Erythroblast (primary cell): ENCODE results near the gene HTR5A.

ENCODE experiments used
- GATA1 ChIP-seq: IDR thresholded peaks from 2 replicates; pipeline ENCODE4 v1.6.1; 2011; ENCODE audit warnings: low read depth, mild to moderate bottlenecking, control low read depth, low read length, moderate library complexity
- POLR2A ChIP-seq: IDR thresholded peaks from 2 replicates; pipeline ENCODE4 v1.6.1; 2011; ENCODE audit warnings: mild to moderate bottlenecking, low read length

DNA sequence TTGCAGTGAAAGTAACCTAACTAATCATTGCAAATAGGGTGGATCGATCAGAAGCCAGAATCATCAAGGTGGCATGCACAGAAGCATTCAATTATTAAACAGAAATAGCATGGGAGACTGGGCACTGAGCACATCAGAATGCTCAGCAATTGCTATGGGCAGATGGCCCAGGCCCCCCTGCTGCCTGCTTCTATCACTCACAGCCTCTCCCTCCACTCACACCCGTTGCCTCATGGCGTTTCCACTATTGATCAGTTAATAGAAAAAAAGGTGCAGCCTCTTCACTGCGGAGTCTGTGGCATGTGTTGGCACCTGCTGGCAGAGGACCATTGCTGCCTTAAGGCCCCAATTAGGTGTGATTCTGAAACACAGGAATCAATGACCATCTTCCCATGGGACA, 11.2 kb upstream of the HTR5A start:
- TF ChIP-seq POLR2A: no peak
- no peak for TF ChIP-seq GATA1
